Measurements from ENCODE around the gene SMAD5. TPM values are rescaled to one million over a fixed set of nuclear protein-coding genes. Genes with fewer than 3 reads are reported as not detected.

SMAD5 gene
- polyA plus RNA-seq (2013, experiment 1 of 2; ENCODE audit: insufficient read length) = 27.5 TPM
- 24.0 TPM for polyA plus RNA-seq (2013, experiment 2 of 2; ENCODE audit: insufficient read length)

GRCh38 chr5:136132557-136133221, at the start of gene SMAD5:
SMAD5 (plus strand) TSS chr5:136132845; CDS start chr5:136153761, 20,916 bp downstream.
- DNase-seq = peak; percentile 96

GRCh38 chr5:136084698-136085097, 47.9 kb upstream of the SMAD5 start:
- DNase-seq = no peak

GRCh38 chr5:136086783-136087566, 45.7 kb upstream of the SMAD5 start:
- no peak for DNase-seq

GRCh38 chr5:136087961-136088871, 44.4 kb upstream of the SMAD5 start:
- no peak for DNase-seq

- DNase-seq = no peak
Observed at GRCh38 chr5:136089791-136090190, 42.9 kb upstream of the SMAD5 start.

GRCh38 chr5:136090319-136090718, 42.3 kb upstream of the SMAD5 start:
- no peak for DNase-seq

GRCh38 chr5:136094189-136094912, 38.3 kb upstream of the SMAD5 start:
- DNase-seq = no peak

GRCh38 chr5:136094913-136095641, 37.6 kb upstream of the SMAD5 start:
- DNase-seq = no peak

GRCh38 chr5:136098176-136098575, 34.5 kb upstream of the SMAD5 start:
- DNase-seq = no peak

- DNase-seq = no peak
Observed at GRCh38 chr5:136099870-136100269, 32.8 kb upstream of the SMAD5 start.

GRCh38 chr5:136101884-136102283, 30.8 kb upstream of the SMAD5 start:
- no peak for DNase-seq

GRCh38 chr5:136103118-136103517, 29.5 kb upstream of the SMAD5 start:
- no peak for DNase-seq

GRCh38 chr5:136104306-136104965, 28.2 kb upstream of the SMAD5 start:
- DNase-seq = no peak

- DNase-seq = no peak
Observed at GRCh38 chr5:136106351-136107031, 26.2 kb upstream of the SMAD5 start.

- no peak for DNase-seq
Observed at GRCh38 chr5:136108180-136108611, 24.4 kb upstream of the SMAD5 start.

- DNase-seq = no peak
Observed at GRCh38 chr5:136108766-136109165, 23.9 kb upstream of the SMAD5 start.

- no peak for DNase-seq
Observed at GRCh38 chr5:136109453-136110135, 23.1 kb upstream of the SMAD5 start.

- DNase-seq = no peak
Observed at GRCh38 chr5:136113606-136114005, 19.0 kb upstream of the SMAD5 start.

GRCh38 chr5:136114414-136115125, 18.1 kb upstream of the SMAD5 start:
- no peak for DNase-seq
